Activated CD4-positive, alpha-beta T cell treated with anti-CD3 and anti-CD28 coated beads, Interleukin-2, amount 50 U/mL, for 1 hour (primary cell): ENCODE results near the gene POGK.
A peak's percentile ranks its signal among the peaks of the same experiment; 100 is the strongest.
"Not testable (repeated sequence)": the region's sequence is repeated elsewhere in the genome, so short reads cannot be mapped to it uniquely, and the experiment has no call there.

Experiments
- DNase-seq: peaks from one replicate; pipeline ENCODE4 v3.0.0-alpha.2; 2020

Gene POGK

DNA sequence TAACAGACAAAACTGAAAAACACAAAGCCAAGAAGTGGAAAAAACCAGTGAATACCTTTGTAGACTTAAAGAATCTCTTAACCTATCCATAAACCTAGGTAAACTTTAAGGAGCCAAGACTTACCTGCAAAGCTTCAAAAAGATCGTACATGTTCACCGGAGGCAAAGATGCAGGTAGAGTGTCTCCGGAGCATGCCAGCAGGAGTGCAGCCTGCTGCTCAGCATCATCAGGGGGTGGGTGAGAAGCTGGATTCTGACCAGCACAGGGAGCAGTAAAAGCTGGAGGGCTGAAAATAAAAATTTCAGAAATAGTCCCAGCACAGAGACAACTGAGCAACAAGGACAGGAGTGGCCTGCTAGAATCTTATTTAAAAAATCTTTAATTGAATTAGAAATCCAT lies 18.7 kb downstream of the POGK start:
- DNase-seq, result no peak

DNA sequence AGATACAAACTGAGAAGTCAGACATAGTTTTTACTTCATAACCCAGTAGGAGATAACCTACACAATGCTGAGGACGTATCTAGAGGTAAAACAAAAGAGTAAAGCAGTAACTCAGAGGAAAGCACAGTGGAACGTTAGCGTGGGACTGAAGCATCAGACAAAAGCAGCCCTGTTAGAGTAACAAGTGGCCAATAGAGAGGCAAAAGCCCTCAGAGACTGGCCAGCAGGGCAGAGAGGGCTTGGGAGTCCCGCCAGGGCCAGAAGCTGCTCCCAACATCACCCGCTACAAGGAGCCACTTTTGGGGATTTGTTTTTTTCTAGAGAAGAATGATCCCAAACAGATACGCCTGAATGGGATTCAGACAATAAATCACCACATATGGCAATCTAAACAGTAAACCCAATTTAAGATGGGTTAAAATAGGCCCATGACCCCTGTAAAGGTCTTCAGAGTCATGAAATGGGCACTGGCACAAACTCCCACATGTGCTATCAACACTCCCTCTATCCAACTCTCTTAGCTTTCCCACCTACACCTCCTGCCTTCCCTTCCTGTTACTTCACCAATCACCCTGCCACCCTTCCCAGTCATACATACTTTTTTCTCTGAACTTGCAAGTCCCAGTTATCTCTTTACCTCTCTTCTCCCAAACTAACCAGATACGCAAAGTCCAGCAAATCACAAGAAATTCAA lies 19.6 kb downstream of the POGK start:
- no peak for DNase-seq

DNA sequence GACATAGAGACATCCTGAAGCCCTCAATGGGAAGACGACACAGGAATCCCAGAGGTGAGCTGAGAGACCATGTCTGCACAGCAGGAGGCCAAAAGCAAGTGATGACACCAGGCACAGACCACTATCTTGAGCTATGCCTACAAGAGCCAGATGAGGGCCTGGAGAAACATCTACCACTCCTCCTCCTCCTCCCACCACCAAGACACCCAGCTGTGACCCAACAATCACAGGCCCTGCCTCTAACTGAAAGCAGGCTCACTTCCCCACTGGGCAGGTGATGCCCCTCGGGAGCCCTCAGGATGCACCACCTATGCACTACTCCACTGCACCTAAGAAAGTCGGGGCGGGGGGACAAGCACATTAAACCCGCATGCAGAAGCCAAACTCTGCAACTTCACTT lies 20.3 kb downstream of the POGK start:
- no peak for DNase-seq

DNA sequence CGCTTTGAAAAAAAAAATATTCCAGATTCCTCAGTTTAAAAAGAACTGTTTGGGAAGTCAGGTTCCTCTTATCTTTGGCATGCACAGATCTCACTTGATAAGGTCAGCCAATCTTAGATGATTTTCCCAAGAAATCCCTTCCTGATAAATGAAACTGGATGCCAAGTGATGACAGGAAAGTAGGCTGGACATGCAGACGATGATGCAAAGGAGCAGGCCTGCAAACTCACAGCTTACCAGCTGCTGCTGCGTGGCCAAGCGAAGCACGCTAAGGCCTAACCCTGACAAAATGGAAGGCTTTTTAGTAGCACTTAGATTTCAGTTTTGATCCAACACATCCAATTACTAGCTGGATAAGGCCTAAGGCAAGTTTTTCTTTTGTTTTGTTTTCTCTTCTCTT lies 26.7 kb downstream of the POGK start:
- no peak for DNase-seq

DNA sequence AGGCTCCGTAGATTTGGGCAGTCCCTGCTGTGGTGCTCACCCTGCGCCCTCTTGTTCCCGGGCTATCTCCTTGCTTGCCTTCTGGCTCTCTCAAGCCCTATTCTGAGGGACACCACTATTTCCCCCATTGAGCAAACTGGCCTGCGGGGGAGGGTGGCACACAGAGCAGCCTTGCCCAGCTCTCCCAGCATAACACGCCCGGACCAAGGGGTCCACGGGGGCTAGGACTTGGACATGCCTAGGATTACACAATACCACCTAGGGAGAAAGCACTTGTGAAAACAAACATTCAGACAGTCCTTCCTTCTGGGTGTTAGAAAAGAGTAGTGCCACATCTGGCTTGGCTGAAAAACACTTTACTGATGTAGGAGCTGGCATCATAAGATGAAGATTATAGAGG lies 29.4 kb downstream of the POGK start:
- no peak for DNase-seq

DNA sequence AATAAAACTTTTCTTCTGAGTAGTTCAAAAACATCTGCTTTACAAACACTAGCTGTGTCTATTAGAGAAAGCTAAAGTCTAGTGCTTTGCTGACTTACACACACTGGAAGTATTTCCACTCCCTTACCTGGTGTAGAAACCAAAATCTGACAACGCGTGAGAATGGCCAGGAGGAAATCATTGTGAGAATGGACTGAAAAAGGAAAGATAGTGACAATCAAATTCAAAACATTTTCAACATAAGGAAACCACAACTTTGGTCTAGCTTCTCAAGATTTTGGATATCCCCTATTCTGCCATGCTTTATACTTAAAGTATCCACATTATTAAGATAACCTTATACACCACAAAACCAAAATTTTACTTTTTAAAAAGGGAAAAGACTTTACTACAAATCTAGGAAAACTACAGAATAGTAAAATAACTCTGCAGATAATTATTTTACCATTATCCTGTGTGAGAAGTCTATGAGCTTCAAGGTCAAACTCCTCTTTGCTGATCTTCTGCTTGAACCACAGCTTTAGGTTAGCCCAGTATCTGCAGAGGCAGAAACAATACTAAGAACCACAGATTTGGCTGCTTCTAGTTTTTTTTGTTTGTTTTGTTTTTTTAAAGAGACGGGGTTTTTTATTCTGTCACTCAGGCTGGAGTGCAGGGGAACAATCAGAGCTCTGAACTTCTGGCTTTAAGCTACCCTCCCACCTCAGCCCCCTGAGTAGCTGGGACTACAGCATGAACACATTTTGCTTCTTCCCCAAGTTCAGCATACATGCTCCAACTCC lies 30.2 kb downstream of the POGK start:
- no peak for DNase-seq

DNA sequence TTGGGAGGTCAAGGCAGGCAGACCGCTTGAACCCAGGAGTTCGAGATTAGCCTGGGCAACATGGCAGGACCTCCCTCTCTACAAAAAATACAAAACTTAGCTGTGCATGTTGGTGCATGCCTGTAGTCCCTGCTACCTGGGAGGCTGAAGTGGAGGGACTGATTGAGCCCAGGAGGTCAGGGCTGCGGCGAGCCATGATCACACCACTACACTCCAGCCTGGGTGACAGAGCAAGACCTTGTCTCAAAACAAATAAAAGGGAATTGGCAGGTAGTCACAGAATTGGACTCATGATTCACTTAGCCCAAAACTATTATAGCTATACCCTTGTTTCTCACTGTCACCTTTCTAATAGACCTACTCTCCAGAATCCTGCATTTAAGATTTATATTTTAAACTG lies 31.3 kb downstream of the POGK start:
- no peak for DNase-seq

DNA sequence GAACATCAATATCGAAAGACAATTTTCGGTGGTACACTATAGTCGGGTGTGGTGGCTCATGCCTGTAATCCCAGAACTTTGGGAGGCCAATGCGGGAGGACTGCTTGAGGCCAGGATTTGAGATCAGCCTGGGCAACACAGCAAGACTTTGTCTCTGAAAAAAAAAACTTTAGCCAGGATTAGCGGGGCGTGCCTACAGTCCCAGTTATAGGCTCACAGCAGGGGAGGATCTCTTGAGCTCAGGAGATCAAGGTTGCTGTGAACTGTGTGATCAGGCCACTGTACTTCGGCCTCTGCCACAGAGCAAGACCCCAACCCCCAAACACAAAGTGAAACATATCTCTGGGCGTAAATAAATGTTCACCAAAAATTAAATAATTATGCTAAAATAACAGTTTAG lies 35.2 kb downstream of the POGK start:
- no peak for DNase-seq

DNA sequence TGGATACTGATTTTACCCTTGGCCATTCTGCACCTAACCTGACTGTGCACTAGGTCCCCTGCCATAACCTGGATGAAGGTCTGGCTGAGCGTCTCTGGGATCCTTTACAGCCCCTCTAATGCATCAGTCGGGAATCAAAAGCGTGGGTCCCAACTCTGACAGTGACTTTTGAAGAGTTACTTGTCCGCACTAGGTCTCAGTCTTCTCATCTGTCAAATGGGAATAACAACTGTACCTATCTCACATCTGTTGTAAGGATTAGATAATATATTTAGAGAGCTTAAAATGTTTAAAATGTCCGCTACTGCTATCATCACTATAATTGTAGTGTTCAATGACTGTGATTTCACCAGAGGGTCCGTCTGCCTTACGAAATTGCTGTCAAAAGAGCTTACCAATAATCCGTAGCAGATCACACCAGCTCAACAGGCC lies 36.0 kb downstream of the POGK start:
- no peak for DNase-seq

DNA sequence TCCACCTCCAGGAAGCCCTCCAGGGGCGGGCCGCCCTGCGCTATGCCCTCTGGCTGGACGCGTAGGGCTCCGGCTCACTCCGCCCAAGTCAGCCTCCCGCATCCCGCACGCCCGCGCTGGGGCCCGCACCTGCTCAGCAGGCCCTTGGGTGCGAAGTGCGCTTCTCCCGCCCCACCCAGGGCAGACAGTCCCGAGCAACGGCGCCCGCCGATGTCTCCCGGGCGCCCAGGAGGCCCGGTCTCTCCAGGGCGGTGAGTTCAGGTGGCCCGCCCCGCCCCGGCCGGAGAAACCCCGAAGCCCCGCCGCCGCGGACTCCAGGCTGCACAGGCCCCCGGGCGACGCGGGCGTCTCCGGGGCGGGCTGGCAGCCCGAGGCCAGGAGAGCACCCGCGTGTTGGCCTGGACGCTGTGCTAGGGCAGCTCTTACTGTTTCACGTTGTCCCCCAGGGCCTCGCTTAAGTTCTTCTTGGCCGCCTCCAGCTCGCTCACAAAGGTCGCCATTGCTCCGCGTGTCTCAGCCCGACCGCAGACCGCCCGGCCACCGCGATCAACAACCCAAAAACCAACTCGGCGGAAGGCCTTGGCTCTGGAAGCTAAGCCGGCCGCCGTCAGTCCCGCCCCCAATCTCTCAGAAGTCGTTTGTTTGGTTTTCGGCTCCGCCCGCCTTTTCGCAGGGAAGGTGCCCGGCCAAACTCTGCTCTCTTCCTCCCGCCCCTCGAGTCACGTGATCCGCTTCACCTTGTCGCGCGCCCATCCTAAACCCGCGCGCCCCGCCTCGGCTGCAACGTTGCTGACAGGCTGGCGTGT lies 36.7 kb downstream of the POGK start, which contains the start of gene TADA1:
TSS of gene TADA1 (minus strand) at position 531 of the 806 bp plus-strand sequence. CDS start at position 500, 31 bp downstream.
- peak; percentile 99 for DNase-seq

DNA sequence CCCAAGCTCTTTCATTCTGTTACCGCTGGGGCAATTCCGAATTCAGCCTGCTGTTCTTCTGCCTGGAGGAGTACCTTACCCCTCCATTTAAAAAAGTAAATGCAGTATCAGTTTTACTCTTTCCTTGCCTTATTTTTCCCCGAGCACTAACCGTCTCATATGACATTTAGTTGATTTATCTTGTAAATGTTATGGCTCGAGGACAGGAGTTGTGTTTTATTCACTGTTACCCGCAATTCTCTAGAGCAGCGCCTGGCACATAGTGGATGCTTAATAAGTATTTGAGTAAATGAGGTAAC lies 37.2 kb downstream of the POGK start:
- DNase-seq, result no peak

DNA sequence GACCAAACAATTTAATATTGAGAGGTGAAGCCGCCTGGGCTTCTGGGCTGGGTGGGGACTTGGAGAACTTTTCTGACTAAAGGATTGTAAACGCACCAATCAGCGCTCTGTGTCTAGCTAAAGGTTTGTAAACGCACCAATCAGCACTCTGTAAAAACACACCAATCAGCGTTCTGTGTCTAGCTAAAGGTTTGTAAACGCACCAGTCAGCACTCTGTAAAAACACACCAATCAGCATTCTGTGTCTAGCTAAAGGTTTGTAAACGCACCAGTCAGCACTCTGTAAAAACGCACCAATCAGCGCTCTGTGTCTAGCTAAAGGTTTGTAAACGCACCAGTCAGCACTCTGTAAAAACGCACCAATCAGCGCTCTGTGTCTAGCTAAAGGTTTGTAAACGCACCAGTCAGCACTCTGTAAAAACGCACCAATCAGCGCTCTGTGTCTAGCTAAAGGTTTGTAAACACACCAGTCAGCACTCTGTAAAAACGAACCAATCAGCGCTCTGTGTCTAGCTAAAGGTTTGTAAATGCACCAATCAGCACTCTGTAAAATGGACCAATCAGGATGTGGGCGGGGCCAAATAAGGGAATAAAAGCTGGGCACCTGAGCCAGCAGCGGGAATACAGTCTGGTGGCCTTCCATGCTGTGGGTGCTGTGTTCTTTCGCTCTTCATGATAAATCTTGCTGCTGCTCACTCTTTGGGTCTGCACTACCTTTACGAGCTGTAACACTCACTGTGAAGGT lies 39.1 kb downstream of the POGK start:
- DNase-seq, result not testable (repeated sequence)

DNA sequence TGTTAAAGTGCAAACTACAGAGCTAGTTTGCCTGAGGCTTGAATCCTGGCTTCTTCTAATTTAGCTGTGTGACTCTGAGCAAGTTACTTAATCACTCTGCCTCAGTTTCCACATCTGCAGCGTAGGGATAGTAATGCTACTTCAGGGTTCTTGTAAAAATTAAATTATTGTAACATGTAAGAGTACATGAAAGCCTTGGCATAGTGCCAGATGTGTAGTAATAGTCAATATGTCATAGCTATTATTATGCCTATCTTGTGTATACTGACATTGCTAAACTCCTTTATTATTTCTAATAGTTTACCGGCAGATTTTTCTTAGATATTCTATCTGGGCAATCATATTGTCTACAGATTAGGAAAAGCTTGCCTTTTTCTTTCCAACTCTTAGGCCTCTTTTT lies 43.6 kb downstream of the POGK start:
- no peak for DNase-seq

DNA sequence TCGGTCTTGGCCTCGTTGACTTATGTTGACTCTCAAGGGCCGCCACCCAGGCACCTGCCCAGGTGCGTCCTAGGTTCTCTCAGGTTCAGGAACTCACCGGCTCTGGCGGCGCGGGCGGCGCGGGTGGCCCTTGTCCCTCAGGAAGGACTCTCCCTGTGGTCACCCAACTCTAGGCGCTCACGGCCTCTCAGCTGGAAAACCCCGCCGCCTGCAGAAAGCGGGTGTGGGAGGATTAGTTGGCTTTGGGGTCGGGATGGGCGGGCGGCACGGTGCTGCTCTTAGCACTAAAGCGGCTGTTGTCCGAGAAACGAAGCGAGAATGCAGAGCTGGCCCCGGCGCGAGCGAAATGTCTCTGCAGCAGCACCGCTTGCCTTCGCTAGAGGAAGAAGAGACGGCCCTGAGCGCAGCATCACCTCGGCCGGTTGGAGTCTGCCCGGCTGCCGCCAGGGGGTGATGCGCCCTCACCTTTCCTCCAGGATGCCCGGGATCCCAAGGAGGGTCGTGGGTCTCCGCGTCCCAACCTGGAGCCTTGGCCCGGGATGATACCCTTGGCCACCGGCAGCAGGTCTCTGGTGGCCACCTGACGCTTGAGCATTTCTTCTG lies 44.9 kb downstream of the POGK start:
- DNase-seq, result peak; percentile 22

DNA sequence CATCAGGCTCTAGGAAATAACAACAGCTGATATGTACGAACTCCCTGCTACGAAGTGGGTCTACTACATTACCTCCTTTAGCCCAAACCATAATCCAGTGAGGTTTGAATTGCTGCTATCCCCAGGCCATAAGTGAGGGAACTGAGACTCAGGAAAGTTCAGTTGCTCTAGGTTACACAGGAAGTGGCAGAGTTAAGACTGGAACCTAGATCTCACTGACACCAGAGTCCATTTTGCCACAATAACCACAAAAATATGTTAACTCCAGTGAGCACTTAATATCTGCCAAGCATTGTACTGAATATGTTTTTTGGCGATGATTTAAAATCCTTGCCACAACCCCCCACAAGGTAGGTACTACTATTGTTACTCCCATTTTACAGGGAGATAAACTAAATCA lies 45.7 kb downstream of the POGK start:
- no peak for DNase-seq

DNA sequence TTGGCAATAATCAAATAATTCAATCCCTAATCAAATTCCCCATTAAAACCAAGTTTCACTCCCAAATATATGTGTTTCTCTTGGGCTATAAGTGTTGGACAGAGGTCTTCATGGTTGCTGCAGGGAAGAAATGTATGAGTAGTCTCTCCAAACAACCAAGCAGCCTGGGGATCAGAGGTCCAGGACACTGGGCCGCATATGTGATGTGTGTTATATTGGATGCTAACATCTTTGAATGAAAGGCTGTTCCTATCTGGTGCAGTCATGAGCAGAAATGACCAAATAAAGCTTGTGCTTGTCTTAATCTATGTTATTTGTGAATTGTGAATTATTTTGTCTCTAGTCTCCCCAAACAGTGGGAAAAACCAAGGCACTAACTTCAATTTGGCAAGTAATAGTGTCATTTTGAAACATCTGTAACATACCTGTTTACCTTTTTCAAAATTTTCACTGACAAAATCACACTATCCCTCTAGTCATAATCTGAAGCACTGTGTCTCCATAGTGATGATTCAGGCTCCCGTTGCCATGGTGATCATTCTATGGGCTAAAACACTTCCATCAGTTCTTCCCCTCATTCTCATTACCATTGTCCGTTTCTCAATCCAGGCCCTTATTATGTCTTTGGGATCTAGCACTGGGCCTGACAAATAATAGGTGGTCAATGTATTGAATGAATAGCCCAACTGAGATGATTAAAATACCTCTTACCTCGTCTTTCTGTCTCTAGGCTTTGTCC lies 49.3 kb downstream of the POGK start:
- no peak for DNase-seq

DNA sequence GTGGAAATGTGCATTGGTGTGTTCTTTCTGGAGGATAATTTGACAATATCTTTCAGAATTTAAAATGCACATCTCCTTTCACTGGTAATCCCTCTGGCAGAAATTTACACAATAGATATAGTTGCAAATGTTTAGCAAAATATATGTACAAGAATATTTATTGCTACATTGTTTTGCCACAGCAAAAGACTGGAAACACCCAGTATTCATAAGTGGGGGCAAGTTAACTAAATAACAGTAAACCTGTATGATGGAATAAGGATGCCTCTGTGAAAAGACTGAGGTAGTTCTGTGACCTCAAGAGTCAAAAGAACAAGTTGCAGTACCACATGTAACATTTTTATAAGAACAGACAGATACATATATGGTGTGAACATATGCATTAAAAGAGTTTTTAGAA lies 50.5 kb downstream of the POGK start:
- no peak for DNase-seq

DNA sequence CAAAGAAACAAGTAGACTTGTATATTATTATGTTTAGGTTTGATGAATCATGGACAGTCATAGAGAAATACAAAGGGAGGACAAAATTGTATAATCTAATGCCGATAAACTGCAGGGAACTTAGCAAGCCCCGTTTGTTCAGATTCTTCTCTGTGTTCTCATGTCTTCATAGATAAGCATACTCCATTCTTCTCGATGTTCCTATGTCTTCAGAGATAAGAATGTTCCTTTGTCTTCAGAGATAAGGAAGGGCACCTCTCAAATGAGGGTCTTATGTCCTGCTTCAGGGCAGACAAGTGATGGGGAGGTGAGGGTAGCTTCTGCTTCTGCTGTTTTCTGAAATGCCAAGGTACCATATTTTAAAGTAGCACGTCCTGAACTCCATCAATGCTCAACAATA lies 56.5 kb downstream of the POGK start:
- DNase-seq, result no peak

DNA sequence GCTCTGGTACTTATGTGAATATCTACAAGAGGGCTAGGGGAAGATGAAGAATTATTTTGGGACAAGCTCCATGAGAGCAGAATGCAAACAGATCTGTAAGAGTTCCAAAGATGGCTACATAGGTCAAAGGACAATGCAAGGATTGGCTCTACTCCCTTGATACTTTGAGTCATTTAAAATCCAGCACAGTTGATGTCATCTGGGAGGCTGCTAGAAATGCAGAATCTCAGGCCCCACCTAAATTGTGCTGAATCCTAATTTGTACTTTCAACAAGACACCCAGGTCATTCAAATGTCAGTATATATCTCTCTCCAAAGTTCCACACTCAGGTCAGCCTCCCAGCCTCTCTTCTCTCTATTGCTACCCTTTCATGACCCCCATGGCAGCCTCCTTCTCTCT lies 60.5 kb downstream of the POGK start:
- DNase-seq, result no peak

DNA sequence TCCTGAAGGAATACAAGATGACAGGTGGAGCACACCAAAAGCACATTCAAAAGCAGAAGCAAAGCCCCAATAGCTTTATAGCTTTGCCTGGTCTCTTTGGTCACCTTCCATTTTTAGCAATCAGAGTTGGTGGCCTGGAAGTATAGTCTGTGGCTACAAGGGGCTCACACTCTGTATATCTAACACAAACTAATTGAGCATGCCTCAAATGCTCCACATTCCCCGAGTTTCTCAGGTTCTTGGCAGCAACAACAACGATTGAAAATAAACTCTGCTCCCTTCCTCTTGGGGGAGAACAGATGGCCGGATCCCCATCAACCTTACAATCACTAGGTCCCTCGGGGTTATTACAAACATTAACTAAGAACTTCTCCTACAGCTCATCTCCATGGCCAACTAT lies 61.7 kb downstream of the POGK start:
- DNase-seq, result no peak

DNA sequence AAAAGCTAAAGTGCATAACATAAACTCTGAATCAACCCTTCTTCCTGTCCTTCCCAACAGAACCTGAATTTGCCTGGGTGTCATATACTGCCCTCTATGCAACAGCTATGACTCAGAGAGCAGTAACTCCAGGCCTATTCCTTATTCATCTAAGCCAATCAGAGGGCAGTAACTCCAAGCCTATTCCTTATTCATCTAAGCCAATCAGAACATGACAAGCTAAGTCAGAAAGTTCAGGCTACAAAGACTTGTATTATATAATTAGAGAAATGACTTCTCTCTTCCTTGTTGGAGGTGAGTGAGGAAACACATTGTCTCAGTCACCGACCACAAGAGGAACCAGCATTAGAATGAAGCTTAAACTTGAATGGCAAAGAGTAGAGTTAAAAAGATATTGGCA lies 63.0 kb downstream of the POGK start:
- no peak for DNase-seq

DNA sequence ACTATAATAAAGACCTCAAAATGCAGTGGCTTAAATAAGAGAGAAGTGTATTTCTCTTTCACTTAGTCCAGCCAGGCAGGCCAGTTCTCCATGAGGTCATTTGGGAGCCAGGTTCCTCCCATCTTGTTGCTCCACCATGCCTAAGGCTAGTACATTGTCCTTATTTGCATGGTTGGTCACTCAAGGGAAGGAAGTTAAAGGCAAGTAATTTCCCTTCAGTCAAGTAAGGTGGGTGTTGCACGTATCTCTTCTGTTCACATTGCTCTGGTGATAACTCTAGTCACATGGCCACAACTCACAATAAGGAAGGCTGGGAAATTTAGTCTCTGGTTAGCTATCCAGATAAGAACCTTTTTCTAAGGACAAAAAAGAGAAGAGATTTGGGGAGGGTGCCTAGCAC lies 64.0 kb downstream of the POGK start:
- no peak for DNase-seq
